Measurements from ENCODE around the gene FANCE. TPM values are rescaled to one million over a fixed set of nuclear protein-coding genes. Genes with fewer than 3 reads are reported as not detected.
"Not testable (repeated sequence)": the region's sequence is repeated elsewhere in the genome, so short reads cannot be mapped to it uniquely, and the experiment has no call there.

FANCE gene
- total RNA-seq, 1 donor from 2014 or later, result 19.6 TPM

DNA sequence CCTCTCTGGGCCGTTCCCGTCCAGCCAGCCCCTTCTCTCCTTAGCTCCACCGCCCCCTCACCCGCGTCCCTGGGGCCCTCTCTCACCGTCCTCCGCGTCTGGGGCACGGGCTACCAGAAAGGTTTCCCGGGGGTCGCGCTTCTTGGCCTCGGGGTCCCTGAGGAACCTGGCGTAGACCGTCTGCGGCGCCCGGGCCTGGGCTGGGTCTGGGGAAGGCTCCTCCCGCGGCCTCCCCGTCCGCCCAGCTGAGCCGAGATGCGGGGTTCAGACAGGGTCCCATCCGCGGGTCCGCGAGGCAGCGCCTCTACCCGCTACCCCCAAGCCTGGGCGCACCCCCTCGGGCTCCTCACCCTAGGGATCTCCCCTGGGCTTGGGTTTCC lies 59.4 kb downstream of the FANCE start:
- no peaks in the 10 kb centered on the region for H3K36me3 Mint-ChIP-seq (ENCODE audit: low read depth)
- H3K4me3 Mint-ChIP-seq, result no peak overlapping the region
- intact Hi-C loops (cut with micrococcal nuclease), result no loop called here
- DNase-seq, result no peak
- peaks cover under 1% of the 10 kb centered on the region for H3K4me1 Mint-ChIP-seq
- no peaks in the 10 kb centered on the region for H3K9me3 Mint-ChIP-seq
- no peak overlapping the region for H3K27ac Mint-ChIP-seq
- peaks cover 50% of the 10 kb centered on the region for H3K27me3 Mint-ChIP-seq

DNA sequence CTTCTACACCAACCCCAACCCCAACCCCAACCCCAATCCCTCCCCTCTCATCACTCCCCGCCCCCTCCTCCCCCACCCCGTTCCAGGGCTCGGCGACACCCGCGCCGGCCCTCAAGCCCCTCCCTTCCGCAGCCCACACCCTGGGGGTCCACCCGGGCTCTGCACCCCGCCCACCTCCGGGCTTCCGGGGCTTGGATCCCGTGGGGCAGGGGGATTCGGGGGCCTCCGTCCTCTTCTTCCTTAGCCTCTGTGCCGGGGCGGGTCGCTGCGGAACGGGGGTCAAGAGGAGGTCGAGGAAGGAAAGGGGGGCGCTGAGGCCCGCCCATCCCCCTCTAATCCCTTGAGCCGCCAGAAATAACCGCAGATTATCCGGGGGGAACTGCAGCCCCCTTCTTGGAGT lies 59.9 kb downstream of the FANCE start:
- Mint-ChIP-seq H3K9me3 (no peaks in the 10 kb centered on the region), H3K27me3 (peaks cover 45% of the 10 kb centered on the region), H3K36me3 (ENCODE audit: low read depth) (no peaks in the 10 kb centered on the region), H3K27ac (no peak overlapping the region), H3K4me1 (peaks cover 2% of the 10 kb centered on the region), H3K4me3 (no peak overlapping the region)
- no peak for DNase-seq
- intact Hi-C loops (cut with micrococcal nuclease), result no loop called here

DNA sequence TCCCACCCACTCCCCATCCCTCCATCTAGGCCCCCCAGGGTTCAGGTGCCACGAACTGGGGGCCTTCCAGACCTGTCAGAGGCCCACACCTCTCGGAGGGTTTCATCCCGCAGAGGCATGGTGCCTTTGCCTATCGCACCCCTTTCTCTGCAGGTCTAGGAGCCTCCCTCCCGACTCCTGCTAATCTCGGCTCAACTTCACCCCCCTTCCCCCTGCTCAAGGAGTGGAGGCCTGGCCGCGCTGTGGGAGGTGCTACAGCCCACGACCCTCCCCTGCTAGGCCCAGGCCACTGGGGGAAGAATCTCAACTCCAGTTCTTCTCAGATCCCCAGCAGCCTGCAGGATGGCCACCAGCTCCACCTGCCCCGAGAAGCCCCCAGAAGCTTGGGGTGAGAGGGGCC lies 60.6 kb downstream of the FANCE start, which contains the start of gene TULP1:
TSS of gene TULP1 (minus strand) at position 157 of the 400 bp plus-strand sequence. CDS start at position 119, 38 bp downstream.
- DNase-seq, result no peak
- no peak within 1 kb of the TSS for H3K27ac Mint-ChIP-seq
- intact Hi-C loops (cut with micrococcal nuclease), result no loop called here
- H3K4me3 Mint-ChIP-seq, result no peak within 1 kb of the TSS
- no peaks in the 10 kb centered on the region for H3K9me3 Mint-ChIP-seq
- H3K27me3 Mint-ChIP-seq, result peaks cover 43% of the 10 kb centered on the region
- H3K36me3 Mint-ChIP-seq (ENCODE audit: low read depth), result no peaks in the 10 kb centered on the region
- peaks cover 2% of the 10 kb centered on the region for H3K4me1 Mint-ChIP-seq

DNA sequence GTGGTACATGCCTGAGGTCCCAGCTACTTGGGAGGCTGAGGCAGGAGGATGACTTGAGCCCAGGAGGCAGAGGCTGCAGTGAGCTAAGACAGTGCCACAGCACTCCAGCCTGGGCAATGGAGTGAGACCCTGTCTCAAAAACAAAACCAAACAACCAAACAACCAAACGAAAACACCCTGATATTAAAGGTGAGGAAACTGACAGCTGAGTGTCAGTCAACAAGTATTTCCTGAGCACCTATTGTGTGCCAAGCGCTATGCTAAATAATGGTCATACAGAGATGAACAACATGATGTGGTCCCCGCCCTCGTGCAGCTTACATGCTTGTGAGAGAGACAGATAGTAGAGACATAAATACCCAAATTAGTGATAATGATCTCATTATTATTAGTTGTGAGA lies 62.4 kb downstream of the FANCE start:
- H3K36me3 Mint-ChIP-seq (ENCODE audit: low read depth), result no peaks in the 10 kb centered on the region
- DNase-seq, result no peak
- H3K4me1 Mint-ChIP-seq, result peaks cover 2% of the 10 kb centered on the region
- intact Hi-C loops (cut with micrococcal nuclease), result no loop called here
- no peak overlapping the region for H3K27ac Mint-ChIP-seq
- H3K4me3 Mint-ChIP-seq, result no peak overlapping the region
- no peaks in the 10 kb centered on the region for H3K9me3 Mint-ChIP-seq
- peaks cover 27% of the 10 kb centered on the region for H3K27me3 Mint-ChIP-seq

DNA sequence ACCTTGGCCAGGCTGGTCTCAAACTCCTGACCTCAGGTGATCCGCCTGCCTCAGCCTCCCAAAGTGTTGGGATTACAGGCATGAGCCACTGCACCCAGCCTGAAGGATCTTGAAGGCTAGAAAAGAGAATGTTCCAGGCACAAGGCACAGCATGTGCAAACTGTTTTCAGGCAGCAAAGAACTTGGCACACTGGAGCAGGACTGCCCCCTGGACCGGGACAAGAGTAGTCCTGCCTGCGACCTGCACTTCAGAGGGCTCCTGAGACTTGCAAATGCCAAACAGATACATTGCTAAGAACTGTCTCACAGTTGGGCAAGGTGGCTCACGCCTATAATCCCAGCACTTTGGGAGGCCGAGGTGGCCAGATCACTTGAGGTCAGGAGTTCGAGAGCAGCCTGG lies 63.8 kb downstream of the FANCE start:
- H3K36me3 Mint-ChIP-seq (ENCODE audit: low read depth); H3K4me3 Mint-ChIP-seq; intact Hi-C loops (cut with micrococcal nuclease); H3K4me1 Mint-ChIP-seq; DNase-seq; H3K27ac Mint-ChIP-seq; H3K9me3 Mint-ChIP-seq: not testable (repeated sequence)
- peaks cover 18% of the 10 kb centered on the region for H3K27me3 Mint-ChIP-seq

Other genes starting within 250 kb of the FANCE start
- 0.02 and 0.07 TPM in 2 replicates for gene SCUBE3, start 238.4 kb upstream of the FANCE start, total RNA-seq
- gene ZNF76, start 192.6 kb upstream of the FANCE start, total RNA-seq, result 31.0 and 31.4 TPM in 2 replicates
- gene DEF6, start 154.5 kb upstream of the FANCE start, total RNA-seq, result 103 and 113 TPM in 2 replicates
- 19.0 TPM in 2 replicates for gene PPARD, start 109.8 kb upstream of the FANCE start, total RNA-seq
- gene RPL10A, start 16.1 kb downstream of the FANCE start, total RNA-seq, result 1,702 and 1,710 TPM in 2 replicates
- gene TEAD3, start 44.7 kb downstream of the FANCE start, total RNA-seq, result 1.7 and 2.2 TPM in 2 replicates
- not detected in 2 replicates for gene TULP1, start 60.6 kb downstream of the FANCE start, total RNA-seq
- 85.0 and 85.1 TPM in 2 replicates for gene FKBP5, start 236.6 kb downstream of the FANCE start, total RNA-seq

Data from activated CD4-positive, alpha-beta T cell treated with anti-CD3 and anti-CD28 coated beads, Interleukin-2, amount 10 ng/mL, durations not matched to agents 24 days and 14 days (primary cell).